Epithelial cell of alveolus of lung (primary cell): ENCODE measurements around the gene PDK1. TPM values are rescaled to one million over a fixed set of nuclear protein-coding genes. Genes with fewer than 3 reads are reported as not detected.

Experiments
- total RNA-seq: library from RNA; depleted of rRNA; stranded (reverse); fragments of >200 nt; gene quantifications from 2 replicates; pipeline ENCODE4 v1.2.1, GENCODE V29; 2015

Gene PDK1
- total RNA-seq: 33.5 and 62.9 TPM in 2 replicates

DNA sequence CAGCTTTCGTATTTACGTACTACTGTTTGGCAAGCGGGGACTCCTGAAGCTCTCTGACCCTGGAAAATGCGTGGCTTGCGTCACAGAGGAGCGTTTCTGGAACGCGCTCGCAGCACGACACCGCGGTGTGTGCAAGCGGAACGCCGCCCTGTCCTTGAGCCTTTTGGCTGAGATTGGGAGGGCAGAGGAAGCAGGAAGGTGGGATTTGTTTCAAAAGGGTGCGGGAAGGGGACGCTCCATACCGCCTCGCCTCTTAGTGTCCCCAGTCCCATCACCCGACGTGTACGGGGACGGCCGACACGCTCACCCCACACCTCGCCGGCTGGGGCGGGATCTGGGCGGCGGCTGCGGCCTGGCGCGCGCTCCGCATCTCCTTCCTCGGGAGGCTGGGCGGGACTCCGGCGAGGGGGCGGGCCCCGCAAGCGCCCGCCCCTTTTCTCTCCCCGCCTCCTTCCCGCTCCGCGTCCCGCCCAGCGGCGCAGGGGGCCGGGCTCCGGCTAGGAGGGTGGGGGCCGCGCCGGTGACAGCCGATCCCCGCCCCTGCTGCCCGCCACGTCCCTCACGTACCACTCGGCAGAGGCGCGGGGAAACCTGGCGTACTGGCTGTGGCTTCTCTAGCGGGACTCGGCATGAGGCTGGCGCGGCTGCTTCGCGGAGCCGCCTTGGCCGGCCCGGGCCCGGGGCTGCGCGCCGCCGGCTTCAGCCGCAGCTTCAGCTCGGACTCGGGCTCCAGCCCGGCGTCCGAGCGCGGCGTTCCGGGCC lies at the start of gene PDK1:
Gene PDK1 (plus strand): TSS at position 569 of the 762 bp plus-strand sequence. CDS start 61 bp downstream, at position 630.

Other genes with a start within 250 kb of the PDK1 start
- gene ITGA6, start 128.5 kb upstream of the PDK1 start, total RNA-seq: 11.8 and 19.0 TPM in 2 replicates
- gene RAPGEF4, start 179.8 kb downstream of the PDK1 start, total RNA-seq: 0.13 and 2.1 TPM in 2 replicates